ENCODE data around the gene IWS1.
"Not testable (repeated sequence)": the region's sequence is repeated elsewhere in the genome, so short reads cannot be mapped to it uniquely, and the experiment has no call there.

Gene IWS1

DNA sequence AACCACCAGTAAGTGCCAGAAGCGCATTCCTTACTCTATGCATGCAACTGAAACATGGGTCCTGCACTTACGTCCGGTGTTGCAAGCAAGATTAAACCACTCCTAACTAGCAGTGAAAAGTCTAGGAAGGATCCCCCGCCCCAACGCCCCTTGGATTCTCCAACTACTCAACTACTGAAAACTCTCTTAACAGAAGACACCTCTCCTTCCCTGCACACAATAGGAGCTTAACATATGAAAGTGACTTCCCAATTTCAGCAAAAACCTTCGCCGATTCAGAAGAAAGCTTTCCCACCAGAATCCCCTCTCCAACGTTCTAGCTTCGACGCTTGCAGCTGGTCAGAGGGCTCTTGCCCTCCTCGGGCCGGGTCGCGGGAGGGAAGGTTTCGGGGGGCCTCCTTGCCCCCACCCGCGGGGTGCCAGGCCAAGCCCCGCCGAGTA is 578 bp downstream of the IWS1 start:
- DNase-seq (ENCODE audit: extremely low read depth, low read depth), result peak; percentile 38

DNA sequence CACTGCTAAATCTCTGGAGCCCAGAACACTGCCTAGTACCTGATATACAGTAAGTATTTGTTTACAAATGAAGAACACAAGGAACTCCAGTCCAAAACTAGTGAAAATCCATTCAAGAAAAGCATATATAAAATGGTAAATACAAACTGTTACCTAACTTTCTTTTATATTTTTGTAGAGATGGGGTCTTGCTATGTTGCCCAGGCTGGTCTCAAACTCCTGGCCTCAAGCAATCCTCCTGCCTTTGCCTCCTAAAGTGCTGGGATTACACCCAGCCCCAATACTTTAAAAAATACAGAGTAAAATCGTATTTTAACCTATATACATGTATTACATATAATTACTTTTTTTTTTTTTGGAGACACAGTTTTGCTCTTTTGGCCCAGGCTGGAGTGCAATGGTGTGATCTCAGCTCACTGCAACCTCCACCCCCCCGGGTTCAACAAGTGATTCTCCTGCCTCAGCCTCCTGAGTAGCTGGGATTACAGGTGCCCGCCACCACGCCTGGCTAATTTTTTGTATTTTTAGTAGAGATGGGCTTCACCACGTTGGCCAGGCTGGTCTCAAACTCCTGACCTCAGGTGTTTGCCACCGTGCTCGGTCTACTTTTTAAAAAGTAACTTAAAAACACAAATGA is 2.0 kb downstream of the IWS1 start:
- DNase-seq (ENCODE audit: extremely low read depth, low read depth), result not testable (repeated sequence)

More for the DNA sequence above, 578 bp downstream of the IWS1 start:
- TF ChIP-seq, protein P1, sequence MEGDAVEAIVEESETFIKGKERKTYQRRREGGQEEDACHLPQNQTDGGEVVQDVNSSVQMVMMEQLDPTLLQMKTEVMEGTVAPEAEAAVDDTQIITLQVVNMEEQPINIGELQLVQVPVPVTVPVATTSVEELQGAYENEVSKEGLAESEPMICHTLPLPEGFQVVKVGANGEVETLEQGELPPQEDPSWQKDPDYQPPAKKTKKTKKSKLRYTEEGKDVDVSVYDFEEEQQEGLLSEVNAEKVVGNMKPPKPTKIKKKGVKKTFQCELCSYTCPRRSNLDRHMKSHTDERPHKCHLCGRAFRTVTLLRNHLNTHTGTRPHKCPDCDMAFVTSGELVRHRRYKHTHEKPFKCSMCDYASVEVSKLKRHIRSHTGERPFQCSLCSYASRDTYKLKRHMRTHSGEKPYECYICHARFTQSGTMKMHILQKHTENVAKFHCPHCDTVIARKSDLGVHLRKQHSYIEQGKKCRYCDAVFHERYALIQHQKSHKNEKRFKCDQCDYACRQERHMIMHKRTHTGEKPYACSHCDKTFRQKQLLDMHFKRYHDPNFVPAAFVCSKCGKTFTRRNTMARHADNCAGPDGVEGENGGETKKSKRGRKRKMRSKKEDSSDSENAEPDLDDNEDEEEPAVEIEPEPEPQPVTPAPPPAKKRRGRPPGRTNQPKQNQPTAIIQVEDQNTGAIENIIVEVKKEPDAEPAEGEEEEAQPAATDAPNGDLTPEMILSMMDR (IDR thresholded peaks at IDR 0.05; ENCODE audit: low read depth, low read length), result no peak

DNA sequence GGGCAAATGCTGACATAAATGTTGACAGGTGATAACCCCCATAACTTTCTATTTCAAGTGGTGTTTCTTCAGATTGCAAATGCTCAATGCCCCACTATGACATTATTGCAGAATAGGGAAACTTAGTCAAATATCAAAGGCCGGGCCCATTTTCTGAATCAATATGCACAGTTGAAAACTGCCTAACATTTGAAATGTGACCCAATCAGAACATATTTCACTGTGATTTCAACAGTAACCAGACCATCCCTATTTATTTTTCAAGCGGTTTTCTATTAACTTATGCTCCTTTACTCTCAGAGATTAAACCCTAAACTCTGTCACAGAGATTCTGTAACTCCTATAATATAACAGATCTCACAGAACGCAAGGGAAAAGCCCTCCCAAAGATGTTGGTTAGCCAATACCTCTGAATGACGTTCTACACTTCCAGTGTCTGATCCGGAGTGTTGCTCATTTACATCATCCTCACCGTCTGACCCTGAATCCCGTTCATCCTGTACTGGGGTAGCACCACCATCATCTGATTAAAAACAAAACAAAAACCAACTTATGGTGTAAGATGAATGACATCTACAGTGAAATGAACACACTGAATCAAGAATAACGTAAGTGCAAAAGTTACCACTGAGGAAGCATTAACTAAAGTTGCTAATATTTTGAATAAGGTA is 2.9 kb downstream of the IWS1 start:
- no peak for DNase-seq (ENCODE audit: extremely low read depth, low read depth)
- TF ChIP-seq, protein P1 (IDR thresholded peaks at IDR 0.05; ENCODE audit: low read depth, low read length), result no peak

DNA sequence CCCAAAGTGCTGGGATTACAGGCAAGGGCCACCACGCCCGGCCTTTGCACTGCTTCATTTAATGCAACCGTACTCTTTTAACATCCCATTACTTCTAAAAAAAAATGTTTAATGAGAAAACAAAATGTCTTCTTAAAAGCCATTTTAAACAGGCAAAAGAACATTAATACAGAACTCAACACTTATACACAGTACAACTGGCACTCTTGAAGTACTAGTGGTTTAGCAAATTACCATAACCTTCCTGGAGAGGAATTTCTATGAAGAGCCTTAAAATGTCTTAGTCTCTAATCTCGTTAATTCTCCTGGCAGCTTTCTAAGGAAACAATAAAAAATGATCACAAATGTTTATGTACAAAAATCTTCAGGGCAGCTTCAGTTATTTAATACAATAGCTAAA is 5.9 kb downstream of the IWS1 start:
- TF ChIP-seq, protein P1 (IDR thresholded peaks at IDR 0.05; ENCODE audit: low read depth, low read length), result no peak
- DNase-seq (ENCODE audit: extremely low read depth, low read depth), result no peak

DNA sequence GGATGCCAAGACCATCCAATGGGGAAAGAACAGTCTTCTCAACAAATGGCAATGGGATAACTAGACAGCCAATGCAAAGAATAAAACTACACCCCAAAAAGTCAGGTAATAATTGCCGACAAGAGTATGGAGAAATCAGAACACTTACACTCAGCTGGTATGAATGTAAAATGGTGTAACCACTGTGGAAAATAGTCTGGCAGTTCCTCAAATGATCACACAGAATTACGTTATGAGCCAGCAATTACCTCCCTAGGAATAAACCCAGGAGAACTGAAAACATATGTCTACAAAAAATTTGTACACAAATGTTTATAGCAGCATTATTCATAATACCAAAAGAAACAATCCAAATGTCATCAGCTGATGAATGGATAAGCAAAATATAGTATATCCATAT is 8.8 kb downstream of the IWS1 start:
- TF ChIP-seq, protein P1 (IDR thresholded peaks at IDR 0.05; ENCODE audit: low read depth, low read length), result no peak
- DNase-seq (ENCODE audit: extremely low read depth, low read depth), result no peak

DNA sequence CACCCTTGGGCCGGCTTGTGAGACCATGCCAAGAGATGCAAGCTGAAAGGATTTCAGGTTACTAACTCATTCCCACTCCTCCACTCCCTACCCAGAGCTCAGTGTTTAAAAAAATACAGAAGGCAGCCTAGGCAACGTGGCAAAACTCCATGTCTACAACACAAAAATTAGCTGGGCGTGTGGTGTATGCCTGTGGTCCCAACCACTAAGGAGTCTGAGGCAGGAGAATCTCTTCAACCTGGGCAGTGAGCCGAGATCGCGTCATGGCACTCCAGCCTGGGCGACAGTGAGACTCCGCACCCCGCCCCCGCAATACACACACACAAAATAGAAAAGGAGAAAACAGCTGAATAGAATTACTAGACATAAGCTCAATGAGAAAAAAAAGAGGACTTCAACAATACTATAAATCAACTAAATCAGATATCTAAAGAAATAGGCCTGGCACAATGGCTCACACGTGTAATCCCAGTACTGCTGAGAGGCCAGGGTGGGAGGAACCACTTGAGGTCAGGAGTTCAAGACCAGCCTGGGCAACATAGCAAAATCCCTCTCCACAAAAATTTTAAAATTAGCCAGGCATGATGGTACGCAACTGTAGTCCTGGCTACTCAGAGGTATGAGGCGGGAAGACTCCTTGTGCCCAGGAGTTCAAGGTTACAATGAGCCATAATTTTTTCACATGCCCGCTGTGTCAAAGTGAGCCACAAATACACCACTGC is 10.1 kb downstream of the IWS1 start:
- peak; percentile 90 for DNase-seq (ENCODE audit: extremely low read depth, low read depth)

DNA sequence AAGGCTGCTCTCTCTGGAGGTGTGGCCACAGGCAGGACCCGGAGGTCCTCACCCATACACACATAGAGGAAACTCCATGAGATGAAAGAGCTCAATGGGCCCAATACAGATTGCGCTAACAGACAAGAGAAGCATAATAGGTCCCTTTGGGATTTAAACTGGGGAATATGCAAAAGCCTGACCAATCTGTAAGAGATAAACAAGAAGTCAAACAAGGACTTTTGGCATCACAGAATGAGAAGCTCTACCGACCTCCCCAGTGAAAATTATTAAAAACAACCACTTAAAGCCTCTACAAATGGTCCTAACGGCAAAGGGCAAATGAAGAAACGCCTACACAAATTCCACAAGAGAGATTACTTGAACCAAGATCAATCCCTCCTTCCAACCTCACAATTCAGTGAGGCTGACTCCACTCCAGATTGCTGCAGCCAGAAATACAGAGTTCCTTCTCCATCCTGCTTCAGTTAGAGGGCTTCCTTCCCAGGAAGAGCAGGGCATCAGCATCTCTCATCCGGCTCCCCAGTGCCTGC is 10.8 kb downstream of the IWS1 start:
- TF ChIP-seq, protein P1 (IDR thresholded peaks at IDR 0.05; ENCODE audit: low read depth, low read length), result no peak
- no peak for DNase-seq (ENCODE audit: extremely low read depth, low read depth)

More for the DNA sequence above, 10.1 kb downstream of the IWS1 start:
- TF ChIP-seq, protein P1 (IDR thresholded peaks at IDR 0.05; ENCODE audit: low read depth, low read length), result no peak

All from AG09319 (cell line).